Cortex of kidney (tissue), 1 donor: ENCODE measurements around the gene ST8SIA2.
"Not testable (repeated sequence)": the region's sequence is repeated elsewhere in the genome, so short reads cannot be mapped to it uniquely, and the experiment has no call there.

ENCODE experiments used
- DNase-seq: peaks from one replicate; lab custom pipeline; 2025; lab: John Stamatoyannopoulos, UW

ST8SIA2 gene

DNA sequence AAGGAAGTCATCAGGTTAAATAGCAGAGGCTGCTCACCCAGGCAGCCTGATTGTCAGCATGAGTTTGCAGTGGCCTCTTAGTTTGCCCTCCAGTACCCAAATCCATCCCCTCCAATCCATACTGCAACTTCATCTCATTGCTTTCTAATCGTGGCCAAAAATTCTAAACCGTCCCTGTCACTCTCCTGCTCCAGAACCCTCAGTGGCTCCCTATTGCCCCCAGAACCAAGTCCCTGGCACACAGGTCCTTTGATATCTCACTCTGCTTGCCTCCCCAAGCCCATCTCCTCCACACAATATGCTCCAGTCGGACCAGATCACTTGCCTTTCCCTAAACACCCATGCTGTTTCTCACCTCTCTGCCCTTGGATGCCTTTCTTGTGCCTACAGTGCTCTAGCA is 49.7 kb downstream of the ST8SIA2 start:
- no peak for DNase-seq

DNA sequence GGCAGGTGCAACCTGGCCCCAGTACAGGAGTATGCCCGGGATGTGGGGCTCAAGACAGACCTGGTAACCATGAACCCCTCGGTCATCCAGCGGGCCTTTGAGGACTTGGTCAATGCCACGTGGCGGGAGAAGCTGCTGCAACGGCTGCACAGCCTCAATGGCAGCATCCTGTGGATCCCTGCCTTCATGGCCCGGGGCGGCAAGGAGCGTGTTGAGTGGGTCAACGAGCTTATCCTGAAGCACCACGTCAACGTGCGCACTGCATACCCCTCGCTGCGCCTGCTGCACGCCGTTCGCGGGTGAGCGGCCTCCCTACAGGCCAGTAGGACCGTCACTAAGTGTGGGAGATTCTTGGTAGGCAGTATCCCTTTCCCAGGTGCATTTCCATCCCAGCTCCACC is 51.0 kb downstream of the ST8SIA2 start:
- no peak for DNase-seq

DNA sequence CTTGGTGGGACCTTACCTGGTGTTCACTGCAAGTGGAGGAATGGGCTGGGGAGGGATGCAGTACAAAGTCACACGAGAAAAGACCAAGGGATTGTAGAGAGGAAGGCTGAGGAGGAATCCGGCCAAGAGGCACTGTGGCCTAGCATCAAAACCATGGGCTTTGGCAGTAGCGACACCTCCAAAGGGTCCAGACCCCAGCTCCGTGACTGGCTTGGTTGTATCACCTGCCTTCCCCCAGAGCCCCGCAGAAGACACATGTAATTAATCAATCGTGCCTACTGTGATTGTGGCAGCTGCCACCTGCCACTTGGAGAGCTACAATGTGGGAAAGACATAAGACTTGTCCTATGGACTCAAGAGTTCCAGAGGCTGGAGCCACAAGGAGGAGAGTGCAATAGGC is 54.7 kb downstream of the ST8SIA2 start:
- DNase-seq, result no peak

DNA sequence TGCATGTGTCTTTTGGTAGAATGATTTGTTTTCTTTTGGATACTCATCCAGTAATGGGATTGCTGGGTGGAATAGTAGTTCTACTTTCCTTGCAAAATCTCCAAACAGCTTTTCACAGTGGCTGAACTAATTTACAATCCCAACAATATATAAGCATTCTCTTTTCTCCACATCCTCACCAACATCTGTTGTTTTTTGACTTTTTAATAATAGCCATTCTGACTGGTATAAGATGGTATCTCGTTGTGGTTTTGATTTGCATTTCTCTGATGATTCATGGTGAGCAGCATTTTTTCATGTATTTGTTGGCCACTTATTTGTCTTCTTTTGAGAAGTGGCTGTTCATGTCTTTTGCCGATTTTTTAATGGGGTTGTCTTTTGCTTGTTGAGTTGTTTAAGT is 55.8 kb downstream of the ST8SIA2 start:
- DNase-seq, result no peak

DNA sequence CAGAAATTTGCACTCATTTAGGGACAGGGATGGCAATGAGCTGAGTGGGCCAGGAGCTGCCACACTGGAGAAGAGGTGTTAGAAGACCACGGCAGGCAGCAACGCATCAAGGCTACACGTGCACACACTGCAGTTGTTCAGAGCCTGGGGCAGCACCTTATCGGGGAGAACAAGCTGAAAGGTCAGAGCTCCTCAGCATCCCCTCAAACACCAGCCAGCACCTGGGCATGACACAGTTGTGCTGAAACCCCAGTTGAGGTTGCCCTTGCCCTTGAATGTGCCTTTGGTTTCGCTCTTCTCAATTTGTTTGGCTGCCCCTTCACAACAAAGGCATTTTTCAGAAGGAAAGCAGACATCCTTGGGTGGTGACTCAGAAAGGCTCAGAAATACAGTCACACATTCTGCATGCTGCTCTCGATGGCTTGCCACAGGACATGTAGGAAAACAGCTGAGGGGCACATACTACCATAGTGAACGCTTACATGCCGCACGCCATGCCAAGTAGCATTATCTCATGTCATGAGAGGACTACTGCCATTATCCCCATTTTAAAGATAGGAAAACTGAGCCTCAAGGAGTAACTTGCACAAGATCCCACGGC is 57.6 kb downstream of the ST8SIA2 start:
- DNase-seq, result no peak

DNA sequence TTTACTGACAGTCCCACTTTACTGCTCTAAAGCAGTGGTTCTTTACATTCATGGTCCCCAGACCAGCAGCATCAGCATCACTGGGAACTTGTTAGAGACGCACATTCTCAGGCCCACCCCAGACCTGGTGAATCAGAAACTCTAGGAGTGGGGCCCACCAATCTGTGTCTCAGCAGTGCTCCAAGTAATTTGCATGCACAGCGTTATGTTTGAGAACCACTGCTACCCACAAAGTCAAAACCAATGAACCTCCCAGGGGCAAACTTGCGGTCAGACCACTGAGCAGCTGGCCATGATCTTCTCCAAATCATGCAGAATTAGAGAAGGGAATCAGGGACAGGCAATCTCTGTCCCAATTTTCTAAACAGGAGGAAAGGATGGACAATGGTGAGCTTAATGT is 58.5 kb downstream of the ST8SIA2 start:
- DNase-seq, result no peak

GRCh38 chr15:92453607-92454006 is 59.9 kb downstream of the ST8SIA2 start:
- no peak for DNase-seq

- no peak for DNase-seq
Observed at GRCh38 chr15:92454555-92455105, 60.9 kb downstream of the ST8SIA2 start.

GRCh38 chr15:92455271-92455670 is 61.6 kb downstream of the ST8SIA2 start:
- DNase-seq, result no peak

DNA sequence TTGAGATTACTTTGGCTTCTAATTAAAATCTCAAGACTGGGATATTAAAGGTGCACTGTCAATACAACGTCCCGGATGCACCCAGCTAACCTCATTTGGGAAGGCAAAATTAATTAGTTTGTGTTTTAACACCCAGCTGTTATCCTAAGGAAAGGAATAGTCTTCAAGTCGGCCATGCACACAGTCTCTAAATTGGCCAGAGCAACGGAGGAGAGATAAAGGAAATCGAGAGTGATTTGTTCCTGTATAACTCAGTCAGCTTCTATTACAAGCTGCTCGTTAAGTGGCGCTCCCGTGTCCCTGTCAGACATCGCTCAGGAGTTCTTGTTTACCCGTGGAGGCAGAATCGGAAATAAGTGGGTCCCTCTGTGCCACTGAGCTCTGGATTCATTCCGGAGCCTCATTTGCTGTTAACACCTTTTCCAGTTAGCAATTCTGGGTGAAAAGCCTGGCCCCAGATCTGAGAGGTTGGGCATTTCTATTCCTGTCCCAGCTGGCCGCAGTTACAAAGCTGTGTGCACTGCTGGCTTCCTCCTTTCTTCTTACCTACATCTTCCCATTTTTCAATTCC is 63.9 kb downstream of the ST8SIA2 start:
- no peak for DNase-seq

DNA sequence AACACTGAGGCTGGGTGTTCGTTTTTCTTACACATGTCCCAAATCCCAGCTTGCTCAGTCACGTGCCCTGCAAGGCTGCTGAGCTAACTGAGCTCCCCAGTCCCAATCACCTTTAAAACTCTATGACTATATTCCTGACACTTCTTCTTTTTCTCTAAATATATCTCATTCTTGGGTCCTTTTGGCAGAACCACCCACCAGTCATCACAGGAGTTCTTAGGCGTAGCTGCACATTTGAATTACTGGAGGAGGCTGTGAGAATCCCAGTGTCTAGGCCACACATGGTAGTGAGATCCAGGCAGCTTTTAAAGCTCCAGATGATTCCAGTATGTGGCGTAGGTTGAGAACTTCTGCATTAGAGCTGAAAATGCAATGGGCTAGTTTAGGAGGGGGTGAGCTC is 66.3 kb downstream of the ST8SIA2 start:
- DNase-seq, result no peak

DNA sequence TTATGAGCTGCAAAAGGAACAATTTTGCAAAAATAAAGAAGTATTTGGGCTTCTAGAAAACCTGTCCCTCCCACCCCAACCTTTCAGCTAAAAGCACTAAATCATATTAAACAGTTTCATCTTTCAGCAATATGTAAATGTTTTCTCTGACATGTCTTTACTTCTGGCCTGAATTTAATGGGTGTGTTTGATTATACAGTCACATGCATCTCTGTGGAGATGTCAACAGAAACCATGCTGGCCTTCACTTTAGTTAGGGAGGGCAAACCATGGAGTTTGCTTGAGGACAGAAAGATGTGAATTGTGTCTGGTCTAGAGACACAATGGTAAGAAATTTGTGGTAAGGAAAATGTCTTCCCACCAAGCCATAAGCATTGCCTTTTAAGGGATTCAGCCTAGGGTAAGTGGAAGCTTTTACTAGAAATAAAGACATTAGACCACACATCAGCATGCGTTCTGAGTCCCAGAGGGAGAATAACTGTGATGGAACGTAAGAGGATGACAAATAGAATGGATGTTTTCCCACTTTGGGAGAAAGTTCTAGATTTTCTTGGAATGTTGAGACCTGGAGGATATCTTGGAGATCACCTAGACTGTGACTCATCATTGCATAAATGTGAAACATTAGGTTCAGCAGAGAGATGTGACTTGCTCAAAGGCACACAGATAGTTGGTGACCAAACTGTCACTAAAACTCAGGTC is 68.9 kb downstream of the ST8SIA2 start:
- DNase-seq, result no peak

GRCh38 chr15:92463352-92463751 is 69.7 kb downstream of the ST8SIA2 start:
- DNase-seq, result no peak

DNA sequence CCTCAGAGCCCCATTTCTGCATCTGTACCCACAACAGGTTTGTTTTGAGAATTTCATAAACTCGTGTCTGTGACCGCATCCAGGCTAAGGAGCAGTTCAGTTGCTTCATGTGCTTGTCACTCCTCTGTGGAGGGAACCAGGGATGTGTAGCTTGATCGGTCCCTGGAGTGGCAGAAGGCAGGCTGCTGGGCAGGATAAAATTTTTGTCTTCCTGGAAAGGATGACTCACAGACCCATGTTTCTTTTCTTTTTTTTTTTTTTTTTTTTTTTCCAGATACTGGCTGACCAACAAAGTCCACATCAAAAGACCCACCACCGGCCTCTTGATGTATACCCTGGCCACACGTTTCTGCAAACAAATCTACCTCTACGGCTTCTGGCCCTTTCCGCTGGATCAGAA is 70.1 kb downstream of the ST8SIA2 start:
- DNase-seq, result no peak

- DNase-seq, result no peak
Observed at GRCh38 chr15:92466834-92467233, 73.2 kb downstream of the ST8SIA2 start.

DNA sequence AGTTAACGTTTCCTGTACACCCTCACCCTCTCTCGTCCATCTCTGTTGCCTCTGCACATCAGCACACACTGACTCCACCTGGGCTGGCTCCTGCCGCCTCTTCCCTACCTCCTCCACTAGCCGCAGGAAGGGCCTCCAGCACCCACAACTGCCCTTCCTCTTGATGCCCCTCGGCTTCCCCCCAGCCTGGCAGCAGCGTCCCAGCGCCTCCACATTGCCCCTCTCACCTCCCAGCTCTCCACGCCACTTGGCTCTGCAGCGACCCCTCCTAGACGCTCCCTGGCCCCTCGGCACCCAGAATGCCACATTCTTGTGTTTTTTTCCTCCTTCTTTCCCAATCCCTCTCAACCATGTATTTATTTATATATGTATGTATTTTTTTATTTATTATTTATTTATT is 73.6 kb downstream of the ST8SIA2 start:
- no peak for DNase-seq

- DNase-seq, result no peak
Observed at GRCh38 chr15:92468991-92469390, 75.3 kb downstream of the ST8SIA2 start.

DNA sequence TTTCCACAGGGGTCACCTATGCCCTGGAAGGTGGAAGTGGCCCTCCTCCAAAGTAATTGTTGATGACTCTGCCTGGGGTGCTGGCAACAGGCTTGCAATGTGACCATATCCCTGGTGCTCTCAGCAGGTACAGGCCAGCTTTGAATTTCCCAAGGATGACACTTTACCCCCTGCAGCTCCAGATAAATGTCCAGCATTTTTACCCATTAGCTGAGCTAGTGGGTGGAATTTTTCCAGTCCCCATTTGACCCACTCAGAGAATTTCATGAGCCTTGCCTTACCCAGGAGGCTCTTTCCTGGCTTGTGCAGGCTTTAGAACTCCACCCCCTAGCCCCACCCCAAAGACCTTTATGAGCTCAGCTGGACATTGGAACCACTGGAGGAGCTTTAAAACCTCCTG is 77.6 kb downstream of the ST8SIA2 start:
- no peak for DNase-seq

DNA sequence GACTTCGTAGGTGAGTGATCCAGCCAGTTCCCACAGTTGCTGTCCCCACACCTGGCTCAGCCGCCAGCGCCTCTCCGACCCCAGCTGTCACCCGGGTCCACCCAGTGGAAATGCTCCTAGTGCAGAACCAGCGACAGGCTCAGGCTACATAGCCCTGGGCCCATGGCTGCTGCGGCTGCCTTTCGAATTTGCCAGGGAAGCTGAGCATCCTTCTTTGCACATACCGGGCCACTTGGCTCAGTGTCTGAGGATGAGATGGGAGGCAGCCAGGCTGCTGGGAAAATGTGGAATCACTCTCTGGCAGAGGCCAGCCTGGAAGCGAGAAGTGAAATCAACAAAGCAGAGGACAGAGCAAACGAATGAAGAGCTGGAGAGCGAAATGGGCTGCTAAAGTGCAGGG is 80.1 kb downstream of the ST8SIA2 start:
- no peak for DNase-seq

- DNase-seq, result not testable (repeated sequence)
Observed at GRCh38 chr15:92479730-92480129, 86.0 kb downstream of the ST8SIA2 start.

GRCh38 chr15:92480361-92480760 is 86.7 kb downstream of the ST8SIA2 start:
- DNase-seq, result no peak

DNA sequence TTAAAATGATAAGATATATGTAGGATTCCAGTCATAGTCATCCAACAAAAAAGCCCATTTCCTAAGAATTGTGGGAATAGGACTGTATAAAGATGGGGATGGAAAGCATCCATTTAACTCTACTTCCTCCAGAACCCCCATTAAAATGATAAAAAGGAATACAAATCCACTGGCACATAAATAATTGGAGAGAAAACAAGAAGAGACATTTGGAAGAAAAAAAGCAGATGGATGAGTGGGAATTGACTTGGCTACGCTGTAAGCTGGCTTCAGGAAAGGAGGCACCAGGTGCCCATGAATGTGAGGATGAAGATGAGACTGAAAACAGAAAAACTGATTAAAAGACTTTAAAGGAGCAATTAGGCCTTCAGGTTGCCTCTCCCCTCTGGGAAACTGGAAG is 91.8 kb downstream of the ST8SIA2 start:
- no peak for DNase-seq

DNA sequence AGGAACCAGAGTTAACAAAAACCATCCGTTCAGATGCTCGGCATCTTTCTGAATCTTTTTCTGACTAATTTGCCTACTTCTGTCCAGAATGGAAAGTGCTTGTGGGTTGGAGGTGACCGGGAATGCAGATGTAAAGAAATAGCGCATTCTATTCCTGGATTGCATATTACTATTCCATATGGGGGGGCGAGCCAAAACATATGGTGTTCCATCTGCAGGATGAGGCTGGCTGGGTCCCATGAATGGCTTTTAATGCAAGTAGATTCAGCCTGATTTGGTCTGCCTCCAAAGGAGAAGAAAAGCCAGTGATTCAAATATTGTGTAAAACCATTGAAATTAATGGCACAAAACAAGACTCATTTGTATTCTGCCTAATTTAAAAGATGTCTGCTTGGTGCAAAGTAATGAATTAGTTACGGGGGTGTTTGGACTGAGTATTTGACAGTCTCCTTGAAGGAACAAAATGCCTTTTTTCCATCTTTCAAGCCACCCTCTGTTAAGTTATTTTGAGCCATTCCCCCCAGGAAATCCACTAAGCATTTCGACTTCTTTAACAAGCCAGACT is 99.0 kb downstream of the ST8SIA2 start:
- DNase-seq, result no peak
